SU-DHL-6 (cell line): ENCODE data around the gene TMEM63B.
"Not testable (repeated sequence)": the region's sequence is repeated elsewhere in the genome, so short reads cannot be mapped to it uniquely, and the experiment has no call there.

ENCODE experiments used
- H2AFZ ChIP-seq: fragments of 200-600 bp; sonication (generic); 2 replicates; pipeline ENCODE4 v1.6.1; 2014; ENCODE audit warnings: low read depth, mild to moderate bottlenecking, moderate library complexity, mixed read lengths, antibody characterized with exemption, low read length; ENCODE audit not compliant: severe bottlenecking
- H3F3A ChIP-seq: fragments of 200-600 bp; shearing (Covaris generic); 2 replicates; pipeline ENCODE4 v1.6.0; 2016; ENCODE audit warnings: antibody characterized with exemption, mild to moderate bottlenecking; ENCODE audit not compliant: insufficient read depth
- H3K27ac ChIP-seq: fragments of 200-600 bp; sonication (generic); 2 replicates; pipeline ENCODE4 v1.5.1; 2016; ENCODE audit warnings: low read depth, mild to moderate bottlenecking, low read length, moderate library complexity, mixed read lengths
- H3K27me3 ChIP-seq: fragments of 200-600 bp; sonication (generic), shearing (Covaris generic); 2 replicates; pipeline ENCODE4 v1.6.0; 2014; ENCODE audit warnings: mild to moderate bottlenecking, low read length
- H3K36me3 ChIP-seq: fragments of 200-600 bp; sonication (generic); 2 replicates; pipeline ENCODE4 v1.6.1; 2014; ENCODE audit warnings: mild to moderate bottlenecking, low read length, mixed read lengths
- H3K4me2 ChIP-seq: fragments of 300-600, 200-600 bp; shearing (Covaris generic), sonication (generic); 2 replicates; pipeline ENCODE4 v1.6.0; 2014; ENCODE audit warnings: low read length, low read depth, mild to moderate bottlenecking; ENCODE audit not compliant: poor library complexity, severe bottlenecking
- H3K4me3 ChIP-seq: fragments of 200-600 bp; sonication (generic); 2 replicates; pipeline ENCODE4 v1.5.1; 2014; ENCODE audit warnings: antibody characterized with exemption, low read length, mild to moderate bottlenecking, mixed read lengths; ENCODE audit not compliant: insufficient read depth, poor library complexity, severe bottlenecking
- H3K79me2 ChIP-seq: fragments of 200-600 bp; sonication (generic); 2 replicates; pipeline ENCODE4 v1.6.1; 2014; ENCODE audit warnings: mild to moderate bottlenecking, low read length, moderate library complexity; ENCODE audit not compliant: insufficient read depth
- H3K9ac ChIP-seq: fragments of 200-600 bp; sonication (generic); 2 replicates; pipeline ENCODE4 v1.7.0; 2014; ENCODE audit warnings: mild to moderate bottlenecking, low read length
- H3K9me2 ChIP-seq: fragments of 200-600 bp; sonication (generic); replicated peaks from 2 replicates; pipeline ENCODE4 v1.6.1; 2014; ENCODE audit warnings: low read length; ENCODE audit not compliant: insufficient read depth
- H3K9me3 ChIP-seq: fragments of 200-600 bp; sonication (generic); 2 replicates; pipeline ENCODE4 v1.6.1; 2014; ENCODE audit warnings: low read length, mixed read lengths; ENCODE audit not compliant: insufficient read depth
- H4K20me1 ChIP-seq: fragments of 200-600 bp; sonication (generic); 2 replicates; pipeline ENCODE4 v1.6.1; 2014; ENCODE audit warnings: low read depth, mild to moderate bottlenecking, antibody characterized with exemption, low read length, moderate library complexity, mixed read lengths
- EZH2phosphoT487 ChIP-seq: fragments of 200-600 bp; sonication (generic), shearing (Covaris generic); conservative IDR thresholded peaks from 2 replicates; pipeline ENCODE4 v1.6.1; 2018; ENCODE audit warnings: mild to moderate bottlenecking, antibody characterized with exemption, low read length, moderate library complexity, mixed read lengths
- TF ChIP-seq, protein P1 (sequence below): fragments of 200-600 bp; sonication (generic); IDR thresholded peaks from one replicate; pipeline ENCODE4 v1.5.1; 2017; ENCODE audit warnings: antibody characterized with exemption, mild to moderate bottlenecking, low read length, moderate library complexity; ENCODE audit not compliant: insufficient read depth, poor library complexity, severe bottlenecking

Gene TMEM63B

DNA sequence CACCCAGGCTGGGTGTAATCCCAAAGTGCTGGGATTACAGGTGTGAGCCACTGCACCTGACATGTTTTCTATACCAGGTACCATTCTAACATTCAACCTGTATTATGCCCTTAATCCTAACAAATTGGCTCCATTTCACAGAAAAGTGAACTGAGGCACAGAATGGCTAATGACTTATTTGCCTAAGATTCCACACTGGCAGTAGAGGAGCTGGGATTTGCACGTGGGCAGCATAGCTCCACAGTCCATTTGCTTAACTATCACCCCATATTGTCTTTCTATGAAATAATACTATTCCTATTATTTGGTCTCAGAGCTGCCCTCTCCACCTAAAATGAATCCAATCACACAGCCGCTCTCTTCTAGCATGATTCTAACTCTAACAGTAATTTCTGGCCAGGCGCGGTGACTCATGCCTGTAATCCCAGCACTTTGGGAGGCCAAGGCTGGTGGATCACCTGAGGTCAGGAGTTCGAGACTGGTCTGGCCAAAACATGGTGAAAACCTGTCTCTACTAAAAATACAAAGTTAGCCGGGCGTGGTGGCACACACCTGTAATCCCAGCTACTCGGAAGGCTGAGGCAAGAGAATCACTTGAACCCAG, 66.1 kb downstream of the TMEM63B start:
- no peaks in the 10 kb centered on the region for H3K9me3 ChIP-seq
- no peak overlapping the region for H3K4me2 ChIP-seq
- H3K79me2 ChIP-seq, result no peaks in the 10 kb centered on the region
- H3K4me3 ChIP-seq, result no peak overlapping the region
- H4K20me1 ChIP-seq, result no peaks in the 10 kb centered on the region
- no peaks in the 10 kb centered on the region for H3K27me3 ChIP-seq
- no peak overlapping the region for H2AFZ ChIP-seq
- H3F3A ChIP-seq, result no peaks in the 10 kb centered on the region
- no peaks in the 10 kb centered on the region for H3K9me2 ChIP-seq
- no peak overlapping the region for H3K27ac ChIP-seq
- no peak for TF ChIP-seq EZH2phosphoT487
- TF ChIP-seq, protein P1, sequence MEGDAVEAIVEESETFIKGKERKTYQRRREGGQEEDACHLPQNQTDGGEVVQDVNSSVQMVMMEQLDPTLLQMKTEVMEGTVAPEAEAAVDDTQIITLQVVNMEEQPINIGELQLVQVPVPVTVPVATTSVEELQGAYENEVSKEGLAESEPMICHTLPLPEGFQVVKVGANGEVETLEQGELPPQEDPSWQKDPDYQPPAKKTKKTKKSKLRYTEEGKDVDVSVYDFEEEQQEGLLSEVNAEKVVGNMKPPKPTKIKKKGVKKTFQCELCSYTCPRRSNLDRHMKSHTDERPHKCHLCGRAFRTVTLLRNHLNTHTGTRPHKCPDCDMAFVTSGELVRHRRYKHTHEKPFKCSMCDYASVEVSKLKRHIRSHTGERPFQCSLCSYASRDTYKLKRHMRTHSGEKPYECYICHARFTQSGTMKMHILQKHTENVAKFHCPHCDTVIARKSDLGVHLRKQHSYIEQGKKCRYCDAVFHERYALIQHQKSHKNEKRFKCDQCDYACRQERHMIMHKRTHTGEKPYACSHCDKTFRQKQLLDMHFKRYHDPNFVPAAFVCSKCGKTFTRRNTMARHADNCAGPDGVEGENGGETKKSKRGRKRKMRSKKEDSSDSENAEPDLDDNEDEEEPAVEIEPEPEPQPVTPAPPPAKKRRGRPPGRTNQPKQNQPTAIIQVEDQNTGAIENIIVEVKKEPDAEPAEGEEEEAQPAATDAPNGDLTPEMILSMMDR, result no peak
- H3K9ac ChIP-seq, result no peak overlapping the region
- H3K36me3 ChIP-seq, result no peaks in the 10 kb centered on the region

DNA sequence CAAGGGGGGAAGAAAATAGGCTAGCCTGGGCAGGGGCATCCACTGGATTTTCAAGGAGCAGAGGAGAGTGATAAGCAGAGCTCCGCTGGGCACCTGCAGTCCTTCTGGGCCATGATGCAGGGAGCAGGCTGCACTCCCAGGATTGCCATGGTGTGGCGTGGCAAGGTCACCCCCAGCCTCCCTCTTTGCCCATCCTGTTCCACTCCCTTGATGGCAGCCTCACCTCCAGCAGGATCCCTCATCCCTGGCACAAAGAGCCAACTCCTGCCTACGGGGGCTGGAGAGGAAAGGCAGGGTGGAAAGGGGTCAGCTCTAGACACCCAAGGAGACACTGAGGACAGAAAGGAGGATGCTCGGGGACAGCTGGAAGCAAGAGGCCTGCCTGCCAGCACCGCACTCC, 67.0 kb downstream of the TMEM63B start:
- H3K27me3 ChIP-seq, result no peaks in the 10 kb centered on the region
- no peaks in the 10 kb centered on the region for H3K36me3 ChIP-seq

DNA sequence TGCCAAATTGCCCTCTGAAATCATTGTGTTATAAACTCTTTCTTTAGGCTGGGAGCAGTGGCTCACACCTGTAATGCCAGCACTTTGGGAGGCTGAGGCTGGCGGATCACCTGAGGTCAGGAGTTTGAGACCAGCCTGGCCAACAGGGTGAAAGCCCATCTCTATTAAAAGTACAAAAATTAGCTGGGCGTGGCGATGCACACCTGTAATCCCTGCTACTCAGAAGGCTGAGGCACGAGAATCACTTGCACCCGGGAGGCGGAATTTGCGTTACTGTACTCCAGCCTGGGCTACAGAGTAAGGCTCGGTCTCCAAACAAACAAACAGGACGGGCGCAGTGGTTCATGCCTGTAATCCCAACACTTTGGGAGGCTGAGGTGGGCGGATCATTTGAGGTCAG, 69.0 kb downstream of the TMEM63B start:
- H3K9me2 ChIP-seq, H3K36me3 ChIP-seq, H3K9me3 ChIP-seq, H3K4me3 ChIP-seq, H3K27ac ChIP-seq, H2AFZ ChIP-seq, H4K20me1 ChIP-seq, H3K27me3 ChIP-seq, H3K79me2 ChIP-seq, H3K4me2 ChIP-seq, H3F3A ChIP-seq, H3K9ac ChIP-seq: not testable (repeated sequence)

More for the DNA sequence above, 67.0 kb downstream of the TMEM63B start:
- no peaks in the 10 kb centered on the region for H4K20me1 ChIP-seq
- no peak overlapping the region for H2AFZ ChIP-seq
- TF ChIP-seq, protein P1, result no peak
- TF ChIP-seq EZH2phosphoT487, result no peak
- H3K4me2 ChIP-seq, result no peak overlapping the region
- H3K9ac ChIP-seq, result no peak overlapping the region
- H3F3A ChIP-seq, result no peaks in the 10 kb centered on the region
- no peaks in the 10 kb centered on the region for H3K79me2 ChIP-seq
- H3K9me3 ChIP-seq, result no peaks in the 10 kb centered on the region
- H3K27ac ChIP-seq, result no peak overlapping the region
- no peak overlapping the region for H3K4me3 ChIP-seq
- H3K9me2 ChIP-seq, result no peaks in the 10 kb centered on the region

DNA sequence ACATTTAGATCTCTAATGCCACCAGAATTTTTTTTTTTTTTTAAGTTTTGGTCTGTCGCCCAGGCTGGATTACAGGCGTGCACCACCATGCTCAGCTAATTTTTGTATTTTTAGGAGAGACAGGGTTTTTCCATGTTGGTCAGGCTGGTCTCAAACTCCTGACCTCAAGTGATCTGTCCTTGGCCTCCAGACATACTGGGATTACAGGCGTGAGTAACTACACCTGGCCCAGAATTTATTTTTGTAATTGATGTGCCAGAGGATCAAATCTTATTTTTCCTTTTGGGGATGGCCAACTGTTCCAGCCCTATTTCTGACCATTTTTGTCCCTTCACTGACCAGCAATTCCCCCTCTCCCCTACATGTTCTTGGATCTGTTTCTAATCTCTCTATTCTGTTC, 71.3 kb downstream of the TMEM63B start:
- Histone ChIP-seq H3K27ac (no peak overlapping the region), H3K9me2 (no peaks in the 10 kb centered on the region), H3K27me3 (no peaks in the 10 kb centered on the region), H3K79me2 (no peaks in the 10 kb centered on the region), H4K20me1 (no peaks in the 10 kb centered on the region), H3K9ac (no peak overlapping the region), H3K36me3 (no peaks in the 10 kb centered on the region), H3K9me3 (no peaks in the 10 kb centered on the region), H3F3A (no peaks in the 10 kb centered on the region), H2AFZ (no peak overlapping the region), H3K4me2 (no peak overlapping the region), H3K4me3 (no peak overlapping the region)
- TF ChIP-seq, protein P1, result no peak
- TF ChIP-seq EZH2phosphoT487, result no peak
